Stimulated activated CD4-positive, alpha-beta T cell treated with anti-CD3 and anti-CD28 coated beads, Interleukin-2, amount 100 ng/mL, for 4 hours (primary cell): Measurements from ENCODE around the gene DLGAP4.
"Not testable (repeated sequence)": the region's sequence is repeated elsewhere in the genome, so short reads cannot be mapped to it uniquely, and the experiment has no call there.

Experiments
- DNase-seq: peaks from one replicate; pipeline ENCODE4 v3.0.0-alpha.2; 2020; ENCODE audit warnings: low read depth

Gene DLGAP4

DNA sequence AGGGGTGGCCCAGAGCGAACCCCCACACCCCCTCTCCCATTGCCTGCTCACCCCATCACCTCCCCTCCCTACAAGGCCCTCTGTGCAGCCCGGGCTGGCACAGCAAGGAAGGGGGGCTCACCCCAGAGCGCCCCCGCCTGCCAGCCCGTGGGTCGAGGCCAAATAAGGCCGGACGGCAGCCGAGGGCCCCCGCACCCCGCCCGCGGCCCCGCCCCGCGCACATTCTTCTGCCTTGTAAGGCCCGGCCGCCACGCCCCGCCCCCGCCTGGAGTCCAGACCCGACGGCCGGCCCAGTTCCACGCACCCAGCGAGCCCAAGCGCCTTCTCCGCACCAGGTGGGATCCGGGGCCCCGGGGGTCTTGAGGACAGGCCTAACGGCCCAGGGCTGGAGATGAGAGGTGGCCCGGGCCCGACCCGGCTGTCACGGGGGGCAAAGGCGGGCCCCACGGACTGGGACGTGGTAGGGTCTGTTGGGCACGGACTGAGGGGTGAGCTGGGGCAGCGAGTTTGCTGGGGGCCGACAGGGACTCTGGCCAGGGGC, 235.2 kb downstream of the DLGAP4 start, which contains the start of gene MYL9:
TSS of gene MYL9 (plus strand) at position 293 of the 541 bp plus-strand sequence. CDS start 3,366 bp downstream, outside the sequence.
- DNase-seq: no peak

DNA sequence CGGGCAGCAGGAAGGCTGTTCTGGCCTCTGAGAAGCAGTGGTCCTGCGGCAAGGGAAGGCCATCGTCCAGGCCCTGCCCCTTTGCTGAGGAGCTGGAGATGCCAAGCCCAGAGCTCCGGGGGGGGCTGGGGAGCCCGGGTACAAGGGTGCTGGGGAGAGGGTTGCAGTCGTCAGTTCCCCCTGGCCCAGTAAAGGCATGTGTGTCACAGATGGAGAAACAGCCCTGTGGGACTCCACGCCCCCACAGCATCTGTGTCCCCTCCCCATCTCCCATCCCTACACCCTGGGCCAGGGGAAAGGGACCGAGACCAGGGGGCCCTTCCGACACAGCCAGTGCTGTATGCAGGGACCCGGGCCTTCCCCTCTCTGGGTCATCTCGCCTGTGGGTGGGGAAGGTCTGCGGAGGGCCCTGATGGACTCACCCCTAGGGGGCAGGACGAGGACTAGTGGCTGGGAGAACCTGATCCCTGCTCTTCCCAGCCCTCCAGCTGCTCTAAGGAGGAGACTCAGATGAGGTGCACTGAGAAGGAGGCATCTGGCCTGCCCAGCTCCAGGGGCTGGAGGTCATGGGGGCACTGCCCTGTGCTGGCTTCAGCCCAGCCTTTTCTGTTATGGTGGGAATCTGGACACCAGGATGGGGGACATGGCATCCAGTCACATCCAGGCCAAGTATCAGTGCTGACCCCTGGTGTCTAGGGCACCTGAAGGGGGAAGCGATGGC, 235.8 kb downstream of the DLGAP4 start:
- DNase-seq: no peak

DNA sequence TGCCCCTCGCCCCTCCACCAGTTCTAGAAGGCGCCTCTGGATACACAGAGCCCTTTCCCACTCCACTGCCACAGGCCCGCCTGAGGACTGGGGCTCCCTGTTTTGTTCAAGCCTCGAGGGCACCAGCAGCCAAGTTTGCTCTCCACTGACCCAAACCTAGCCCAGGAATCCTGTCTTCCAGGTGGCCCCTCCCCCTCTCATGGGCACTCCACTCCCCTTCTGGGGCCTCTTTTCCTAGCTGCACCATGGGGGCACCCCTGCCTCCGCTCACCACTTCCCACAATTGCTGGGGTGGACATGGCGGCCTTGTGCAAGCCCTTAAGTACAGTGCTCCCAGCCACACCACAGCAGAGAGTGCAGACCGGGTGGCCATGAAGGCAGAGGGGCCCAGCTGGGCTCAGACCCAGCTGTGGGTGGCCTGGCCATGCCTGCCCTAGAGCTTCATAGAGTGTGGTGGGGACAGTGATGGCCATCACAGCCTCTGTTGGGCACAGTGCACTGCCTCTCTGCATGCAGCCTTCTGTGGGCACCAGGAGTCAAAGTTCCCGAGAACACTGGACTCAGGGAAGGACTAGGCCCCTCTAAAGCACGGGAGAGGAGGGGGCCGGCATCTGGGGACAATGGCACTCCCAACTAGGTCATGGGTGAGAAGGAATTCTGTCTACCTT, 236.5 kb downstream of the DLGAP4 start:
- DNase-seq: no peak

DNA sequence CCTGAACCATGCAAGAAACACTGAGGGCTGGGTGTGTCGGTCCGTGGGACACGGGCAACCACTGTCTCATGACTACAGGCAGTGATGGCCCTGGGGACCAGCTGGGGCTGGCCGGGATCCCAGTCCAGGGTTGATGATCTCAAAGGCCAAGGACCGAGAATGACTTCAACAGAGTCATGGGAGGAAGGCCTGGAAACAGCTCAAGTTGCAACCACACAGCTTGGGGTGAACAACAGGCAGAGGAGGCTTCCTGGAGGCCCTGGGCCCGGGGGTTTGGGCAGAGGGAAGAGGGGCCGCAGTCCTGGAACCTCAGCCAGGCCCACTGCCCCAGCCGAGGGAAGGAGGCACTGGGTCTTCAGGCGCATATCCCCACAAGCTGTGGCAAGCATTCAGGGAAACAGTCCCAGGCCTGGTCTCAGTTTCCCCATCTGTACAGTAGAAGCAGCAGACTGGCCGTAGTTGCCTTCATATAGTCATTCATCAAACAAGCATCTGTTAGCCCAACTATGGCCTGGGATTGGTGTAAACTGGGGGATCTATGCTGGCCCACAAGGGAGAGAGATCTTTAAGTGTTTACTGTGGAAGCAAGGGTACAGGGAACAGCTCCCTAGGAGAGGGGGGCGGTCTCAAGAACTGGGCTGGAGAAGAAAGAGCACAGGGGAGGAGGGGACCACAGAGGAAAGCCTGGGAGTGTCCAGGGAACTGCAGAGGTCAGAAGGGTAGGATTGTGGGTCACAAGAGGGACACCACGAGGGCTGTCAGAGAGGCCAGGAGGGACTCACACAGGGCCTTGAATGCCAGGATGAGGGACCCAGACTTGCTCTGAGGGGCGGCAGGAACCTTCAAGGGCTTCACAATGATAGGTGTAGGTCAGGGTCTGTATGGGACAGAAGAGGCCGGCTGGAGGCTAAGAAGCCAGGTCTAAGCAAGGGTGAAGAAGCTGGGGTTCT, 237.3 kb downstream of the DLGAP4 start:
- DNase-seq: no peak

GRCh38 chr20:36544134-36545018, 238.2 kb downstream of the DLGAP4 start:
- no peak for DNase-seq

DNA sequence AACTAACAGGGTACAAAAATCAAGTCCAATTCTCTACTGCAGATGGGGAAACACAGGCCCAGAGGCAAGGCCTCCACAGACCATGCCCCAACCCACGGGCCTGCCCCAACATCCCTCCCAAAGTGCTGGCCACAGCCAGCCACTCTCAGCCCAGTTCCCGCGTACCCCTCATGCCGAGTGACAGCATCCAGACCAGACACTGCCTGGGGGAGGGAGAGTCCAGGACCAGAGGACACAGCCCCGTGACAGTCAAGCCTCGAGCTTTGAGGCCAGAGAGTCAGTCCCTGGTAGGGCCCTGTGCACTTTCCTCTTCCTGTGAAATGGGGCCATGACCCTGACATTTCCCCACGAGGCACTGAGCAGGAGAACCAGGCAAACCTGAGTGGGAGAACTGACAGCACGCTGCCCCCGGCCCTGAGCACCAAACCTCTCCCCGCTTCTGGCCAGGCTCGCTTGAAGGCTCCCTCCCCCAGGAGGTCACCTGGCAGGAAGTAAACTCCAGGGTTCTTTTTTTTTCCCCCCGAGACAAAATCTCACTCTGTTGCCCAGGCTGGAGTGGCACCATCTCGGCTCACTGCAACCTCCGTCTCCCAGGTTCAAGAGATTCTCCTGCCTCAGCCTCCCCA, 240.1 kb downstream of the DLGAP4 start:
- no peak for DNase-seq

- DNase-seq: no peak
These were observed 241.3 kb downstream of the DLGAP4 start for GRCh38 chr20:36547186-36548005.

DNA sequence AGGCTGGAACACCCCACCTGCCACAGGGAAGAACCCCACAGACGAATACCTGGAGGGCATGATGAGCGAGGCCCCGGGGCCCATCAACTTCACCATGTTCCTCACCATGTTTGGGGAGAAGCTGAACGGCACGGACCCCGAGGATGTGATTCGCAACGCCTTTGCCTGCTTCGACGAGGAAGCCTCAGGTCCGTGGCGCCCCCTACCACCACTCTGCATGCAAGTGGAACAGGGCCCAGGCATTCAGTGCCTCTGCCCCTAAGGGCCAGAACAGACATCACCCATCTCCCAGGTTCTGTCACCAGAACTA, 241.8 kb downstream of the DLGAP4 start:
- no peak for DNase-seq

DNA sequence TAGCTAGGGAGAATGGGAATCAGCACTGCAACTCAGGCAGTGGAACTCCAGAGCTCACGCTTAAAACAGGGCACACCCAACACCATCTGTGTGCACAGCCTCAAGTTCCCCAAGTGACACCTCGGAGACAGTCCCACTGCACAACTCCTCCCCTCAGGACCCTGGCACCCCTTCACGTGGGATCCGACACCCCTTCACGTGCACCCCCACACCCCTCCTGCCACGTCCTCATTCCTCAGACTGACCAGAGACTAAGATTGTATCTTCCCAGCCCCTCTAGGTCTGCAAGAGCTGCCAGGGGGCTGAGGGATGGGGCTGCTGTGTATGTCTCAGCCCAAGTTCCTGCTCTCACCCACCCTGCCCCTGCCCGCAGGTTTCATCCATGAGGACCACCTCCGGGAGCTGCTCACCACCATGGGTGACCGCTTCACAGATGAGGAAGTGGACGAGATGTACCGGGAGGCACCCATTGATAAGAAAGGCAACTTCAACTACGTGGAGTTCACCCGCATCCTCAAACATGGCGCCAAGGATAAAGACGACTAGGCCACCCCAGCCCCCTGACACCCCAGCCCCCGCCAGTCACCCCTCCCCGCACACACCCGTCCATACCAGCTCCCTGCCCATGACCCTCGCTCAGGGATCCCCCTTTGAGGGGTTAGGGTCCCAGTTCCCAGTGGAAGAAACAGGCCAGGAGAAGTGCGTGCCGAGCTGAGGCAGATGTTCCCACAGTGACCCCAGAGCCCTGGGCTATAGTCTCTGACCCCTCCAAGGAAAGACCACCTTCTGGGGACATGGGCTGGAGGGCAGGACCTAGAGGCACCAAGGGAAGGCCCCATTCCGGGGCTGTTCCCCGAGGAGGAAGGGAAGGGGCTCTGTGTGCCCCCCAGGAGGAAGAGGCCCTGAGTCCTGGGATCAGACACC, 242.8 kb downstream of the DLGAP4 start:
- no peak for DNase-seq

GRCh38 chr20:36549628-36549941, 243.4 kb downstream of the DLGAP4 start:
- DNase-seq: no peak

DNA sequence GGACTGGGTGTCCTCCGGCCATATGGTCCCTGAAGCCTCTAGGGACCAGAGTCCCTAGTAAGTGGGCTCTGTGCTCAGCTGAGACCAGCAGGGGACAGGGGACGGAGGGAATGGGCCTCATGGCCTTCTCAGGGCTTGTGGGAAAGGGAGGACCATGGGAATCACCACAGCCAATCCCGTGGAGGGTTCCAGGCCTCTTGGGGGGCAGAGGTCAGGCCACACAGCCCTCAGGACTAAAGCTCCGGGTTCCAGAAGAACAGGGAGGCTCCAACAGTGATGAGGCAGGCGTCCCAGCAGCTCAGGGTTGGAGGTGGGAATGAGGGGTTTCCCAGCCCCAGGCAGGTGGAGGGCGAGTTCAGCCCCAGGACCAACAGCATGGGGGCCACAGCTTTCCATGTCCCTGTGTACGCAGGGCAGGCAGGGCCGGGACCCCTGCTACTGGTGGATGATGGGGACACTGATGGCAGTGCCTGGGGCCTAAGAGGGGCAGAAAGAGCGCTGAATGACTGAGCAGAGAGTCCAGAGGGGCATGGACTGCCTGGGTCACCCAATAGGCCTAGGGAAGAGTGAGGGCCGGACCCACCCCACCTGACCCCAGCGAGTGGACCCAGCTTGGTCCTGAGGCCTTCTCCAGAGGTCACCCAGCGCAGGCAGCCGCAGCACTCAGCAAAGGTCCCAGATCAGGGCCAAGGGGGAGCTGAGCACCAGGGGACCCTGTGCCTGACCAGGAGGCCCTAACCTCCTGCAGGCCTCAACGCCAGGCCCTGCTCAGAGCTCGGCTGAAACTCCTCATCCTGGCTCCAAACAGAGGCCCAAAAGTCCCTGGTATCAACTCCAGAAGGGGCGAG, 244.0 kb downstream of the DLGAP4 start:
- DNase-seq: no peak

DNA sequence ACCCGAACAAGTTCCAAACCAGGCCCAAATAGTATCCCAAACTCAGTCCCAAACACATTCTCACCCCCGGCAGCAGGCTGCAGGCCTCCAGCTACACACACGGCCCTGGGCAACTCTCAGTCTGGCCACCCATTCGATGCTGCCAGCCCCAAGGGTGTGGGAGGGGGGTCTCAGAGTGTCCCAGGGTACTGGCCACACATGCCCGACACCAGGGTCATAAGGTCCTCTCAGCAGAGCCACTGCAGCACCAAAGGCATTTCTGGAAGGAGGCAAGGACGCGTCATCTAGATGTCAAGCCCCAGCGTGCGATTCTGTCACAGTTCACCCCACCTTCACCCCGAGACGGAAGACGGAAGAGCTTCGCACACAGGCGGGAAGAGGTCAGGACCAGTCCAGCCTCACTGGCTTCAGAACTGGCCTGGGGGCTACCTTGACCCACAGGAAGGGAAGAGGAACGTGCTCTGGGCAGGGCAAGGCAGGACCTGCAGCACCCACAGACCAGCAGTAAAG, 244.7 kb downstream of the DLGAP4 start:
- DNase-seq: no peak

GRCh38 chr20:36555248-36555647, 249.1 kb downstream of the DLGAP4 start:
- DNase-seq: no peak

GRCh38 chr20:36562724-36563123, 256.6 kb downstream of the DLGAP4 start:
- no peak for DNase-seq

- DNase-seq: no peak
These were observed 257.2 kb downstream of the DLGAP4 start for GRCh38 chr20:36563374-36563773.

GRCh38 chr20:36564078-36564725, 258.1 kb downstream of the DLGAP4 start:
- not testable (repeated sequence) for DNase-seq

GRCh38 chr20:36564726-36565121, 258.6 kb downstream of the DLGAP4 start:
- not testable (repeated sequence) for DNase-seq
